GM10266 (cell line): ENCODE data around the gene FN1.

ENCODE experiments used
- DNase-seq: peaks from one replicate; pipeline ENCODE4 v3.0.0; 2012; ENCODE audit errors: extremely low spot score
- CTCF ChIP-seq: IDR thresholded peaks from 2 replicates; pipeline ENCODE4 v1.5.1; 2012; ENCODE audit warnings: mild to moderate bottlenecking, low read depth; ENCODE audit not compliant: control insufficient read depth, insufficient read depth; ENCODE audit errors: missing control alignments

The FN1 gene

GRCh38 chr2:215452725-215453124 is 16.9 kb upstream of the FN1 start:
- DNase-seq: no peak
- TF ChIP-seq CTCF: no peak

- TF ChIP-seq CTCF: no peak
- DNase-seq: no peak
Observed at GRCh38 chr2:215451012-215451756, 15.3 kb upstream of the FN1 start.

GRCh38 chr2:215450188-215451011 is 14.5 kb upstream of the FN1 start:
- DNase-seq: no peak
- TF ChIP-seq CTCF: no peak

- DNase-seq: no peak
- no peak for TF ChIP-seq CTCF
Observed at GRCh38 chr2:215447673-215448081, 11.8 kb upstream of the FN1 start.

- no peak for DNase-seq
- no peak for TF ChIP-seq CTCF
Observed at GRCh38 chr2:215447056-215447455, 11.2 kb upstream of the FN1 start.

- no peak for DNase-seq
Observed at GRCh38 chr2:215442401-215442787, 6.5 kb upstream of the FN1 start.

More at GRCh38 chr2:215442401-215442787, 6.5 kb upstream of the FN1 start:
- TF ChIP-seq CTCF: no peak
